PFSK-1 (cell line): ENCODE results near the gene PRMT9.

Experiments used
- FOXP2 ChIP-seq: optimal IDR thresholded peaks from 2 replicates; pipeline ENCODE3; 2011; ENCODE audit warnings: borderline replicate concordance, control low read depth, inconsistent platforms; ENCODE audit not compliant: insufficient read depth; ENCODE audit errors: extremely low read length, extremely low read depth
- POLR2AphosphoS5 ChIP-seq: IDR thresholded peaks from 2 replicates; pipeline ENCODE4 v1.6.1; 2012; ENCODE audit warnings: low read depth, mild to moderate bottlenecking, control low read depth, low read length, moderate library complexity
- REST ChIP-seq, 2 experiments: IDR thresholded peaks; 2 replicates each; pipeline versions ENCODE4 v1.6.1 to v1.8.0; 2011 to 2012; ENCODE audit warnings: low read depth in 2 of 2, low read length in 2 of 2, control low read depth in 1 of 2, inconsistent platforms in 1 of 2, mild to moderate bottlenecking in 1 of 2, moderate library complexity in 1 of 2; ENCODE audit not compliant: insufficient read depth in 1 of 2
- SIN3A ChIP-seq: IDR thresholded peaks from 2 replicates; pipeline ENCODE4 v1.6.1; 2012; ENCODE audit warnings: mild to moderate bottlenecking, low read length, moderate library complexity, borderline replicate concordance; ENCODE audit not compliant: insufficient read depth
- TAF1 ChIP-seq: IDR thresholded peaks from 2 replicates; pipeline ENCODE4 v1.6.1; 2012; ENCODE audit warnings: low read length, control low read depth, borderline replicate concordance; ENCODE audit not compliant: insufficient read depth

The PRMT9 gene

GRCh38 chr4:147591106-147591505 lies 92.9 kb downstream of the PRMT9 start:
- TF ChIP-seq TAF1 (no peak), FOXP2 (no peak), REST (IDR thresholded peaks at IDR 0.05; ENCODE audit: insufficient read depth in 1 of 2, low read depth in 2 of 2, low read length in 2 of 2) (no peak), SIN3A (no peak), POLR2AphosphoS5 (no peak)

GRCh38 chr4:147590249-147590920 lies 93.6 kb downstream of the PRMT9 start:
- TF ChIP-seq REST (IDR thresholded peaks at IDR 0.05; ENCODE audit: insufficient read depth in 1 of 2, low read depth in 2 of 2, low read length in 2 of 2) (no peak), POLR2AphosphoS5 (no peak), SIN3A (no peak), TAF1 (no peak), FOXP2 (no peak)

GRCh38 chr4:147589586-147589985 lies 94.4 kb downstream of the PRMT9 start:
- no peak for TF ChIP-seq REST (IDR thresholded peaks at IDR 0.05; ENCODE audit: insufficient read depth in 1 of 2, low read depth in 2 of 2, low read length in 2 of 2)
- no peak for TF ChIP-seq POLR2AphosphoS5
- no peak for TF ChIP-seq FOXP2
- TF ChIP-seq SIN3A: no peak
- TF ChIP-seq TAF1: no peak
